ENCODE results near the gene MRPS21.

Gene MRPS21

DNA sequence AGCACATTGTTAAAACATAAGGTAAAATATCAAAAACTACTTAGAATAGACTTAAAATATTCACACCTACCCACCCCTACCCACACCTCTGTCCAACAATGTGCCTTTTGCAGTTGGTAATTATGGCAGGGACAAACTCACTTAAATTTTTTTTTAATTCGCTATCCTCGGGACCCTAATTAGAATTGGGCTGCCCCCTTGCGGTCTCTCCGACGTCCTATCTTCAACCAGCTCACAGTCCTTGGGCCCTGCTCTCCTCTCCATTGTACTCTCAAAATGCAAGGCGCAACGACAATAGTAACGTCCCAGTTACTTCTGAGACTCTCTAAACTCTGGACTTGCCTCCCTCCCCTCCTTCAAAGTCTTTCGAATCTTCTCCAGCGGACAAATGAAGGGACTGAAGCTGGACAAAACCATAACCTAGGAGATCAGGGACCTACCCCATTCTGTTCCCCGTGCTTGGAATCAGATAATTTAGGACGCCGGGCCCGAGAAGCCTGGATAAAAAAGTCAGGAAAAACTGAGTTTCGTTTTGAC lies 12.4 kb upstream of the MRPS21 start:
- 27 to 30% methylated on average over 15 of the region's 15 CpGs for WGBS, 2 experiments

DNA sequence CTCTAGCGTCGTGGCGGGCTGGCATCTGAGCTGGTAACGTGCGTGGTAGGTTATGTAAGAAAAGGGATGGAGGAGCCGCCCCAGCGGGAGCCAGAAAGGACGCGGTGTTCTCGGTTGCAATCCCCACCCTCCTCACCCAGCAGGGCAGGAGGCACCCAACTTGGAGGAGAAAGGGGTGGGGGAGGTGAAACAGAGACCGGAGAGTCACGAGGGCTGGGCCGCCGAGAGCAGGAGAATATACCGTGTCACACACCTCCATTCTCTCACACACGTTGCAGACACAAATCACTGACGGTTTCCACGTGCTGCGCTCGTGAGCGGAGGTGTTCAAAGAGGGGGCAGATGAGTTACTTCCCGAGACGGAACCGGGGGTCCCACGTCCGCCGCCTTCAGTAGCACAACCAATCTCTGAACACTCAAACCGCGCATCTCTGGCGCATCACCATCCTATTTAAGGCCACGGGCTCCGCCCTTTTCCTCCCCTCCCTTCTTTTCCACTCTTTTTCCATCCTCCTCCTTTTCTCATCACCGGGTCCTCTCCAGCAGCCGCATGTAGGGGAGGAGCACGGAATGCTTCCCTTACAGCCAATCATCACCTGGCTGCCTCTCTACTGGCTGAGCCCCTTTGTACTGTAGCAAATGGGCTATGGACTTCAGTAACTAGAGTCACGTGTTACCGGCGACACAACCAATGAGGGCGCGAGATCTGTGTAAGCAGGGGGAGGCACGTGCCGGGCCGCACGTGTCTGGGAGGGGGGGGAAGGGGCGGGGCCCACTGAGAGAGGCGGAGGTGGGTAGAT lies 11.7 kb upstream of the MRPS21 start, which contains the start of gene CIART:
TSS of gene CIART (plus strand) at position 797 of the 800 bp plus-strand sequence. CDS start 714 bp downstream, outside the sequence.
- Histone ChIP-seq H3K27ac (ENCODE audit: insufficient read depth, low read depth, low read length, poor library complexity, severe bottlenecking) (peak within 1 kb of the TSS; percentile 78), H3K9me3 (ENCODE audit: control insufficient read depth, low read length) (no peaks in the 10 kb centered on the region), H3K4me3 (ENCODE audit: insufficient read depth, low read depth, low read length) (peak within 1 kb of the TSS; percentile 55), H3K27me3 (ENCODE audit: control insufficient read depth, insufficient read depth, low read length, poor library complexity, severe bottlenecking) (peaks cover 9% of the 10 kb centered on the region), H3K36me3 (ENCODE audit: control insufficient read depth, insufficient read depth, low read length) (peaks cover 11% of the 10 kb centered on the region), H3K4me1 (ENCODE audit: control insufficient read depth, insufficient read depth, low read length) (peaks cover 15% of the 10 kb centered on the region)
- WGBS, 2 experiments: 26 to 36% methylated on average over 46 of the region's 46 CpGs

More for the DNA sequence above, 12.4 kb upstream of the MRPS21 start:
- Histone ChIP-seq H3K4me3 (ENCODE audit: insufficient read depth, low read depth, low read length) (peak overlapping the region; percentile 55), H3K36me3 (ENCODE audit: control insufficient read depth, insufficient read depth, low read length) (peaks cover 9% of the 10 kb centered on the region), H3K4me1 (ENCODE audit: control insufficient read depth, insufficient read depth, low read length) (peaks cover 15% of the 10 kb centered on the region), H3K9me3 (ENCODE audit: control insufficient read depth, low read length) (no peaks in the 10 kb centered on the region), H3K27me3 (ENCODE audit: control insufficient read depth, insufficient read depth, low read length, poor library complexity, severe bottlenecking) (peaks cover 9% of the 10 kb centered on the region), H3K27ac (ENCODE audit: insufficient read depth, low read depth, low read length, poor library complexity, severe bottlenecking) (peak overlapping the region; percentile 78)

DNA sequence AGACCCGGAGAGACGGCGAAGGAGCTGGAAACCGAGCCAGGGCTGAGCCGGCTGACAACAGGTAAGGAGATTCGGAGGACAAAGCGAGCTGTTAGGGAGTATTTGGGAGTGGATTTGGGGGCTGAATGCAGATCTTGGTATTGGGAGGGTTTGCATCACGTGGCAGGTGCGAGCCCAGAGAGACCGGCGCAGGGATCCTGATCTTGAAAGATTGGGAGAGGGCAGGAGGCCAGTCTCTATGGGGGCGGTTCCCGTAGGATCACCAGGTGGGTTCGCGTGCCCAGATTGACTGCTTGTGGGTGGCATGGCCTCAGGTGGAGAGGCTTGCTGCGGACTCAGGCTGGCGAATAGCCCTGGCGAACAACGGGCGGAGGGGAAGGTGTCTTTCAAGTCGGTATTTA lies 11.1 kb upstream of the MRPS21 start:
- H3K27me3 ChIP-seq (ENCODE audit: control insufficient read depth, insufficient read depth, low read length, poor library complexity, severe bottlenecking): peaks cover 9% of the 10 kb centered on the region
- peak overlapping the region; percentile 53 for H3K27ac ChIP-seq (ENCODE audit: insufficient read depth, low read depth, low read length, poor library complexity, severe bottlenecking)
- peak overlapping the region; percentile 55 for H3K4me3 ChIP-seq (ENCODE audit: insufficient read depth, low read depth, low read length)
- peaks cover 15% of the 10 kb centered on the region for H3K4me1 ChIP-seq (ENCODE audit: control insufficient read depth, insufficient read depth, low read length)
- 22 to 24% methylated on average over 21 of the region's 21 CpGs for WGBS, 2 experiments
- no peaks in the 10 kb centered on the region for H3K9me3 ChIP-seq (ENCODE audit: control insufficient read depth, low read length)
- peaks cover 11% of the 10 kb centered on the region for H3K36me3 ChIP-seq (ENCODE audit: control insufficient read depth, insufficient read depth, low read length)

DNA sequence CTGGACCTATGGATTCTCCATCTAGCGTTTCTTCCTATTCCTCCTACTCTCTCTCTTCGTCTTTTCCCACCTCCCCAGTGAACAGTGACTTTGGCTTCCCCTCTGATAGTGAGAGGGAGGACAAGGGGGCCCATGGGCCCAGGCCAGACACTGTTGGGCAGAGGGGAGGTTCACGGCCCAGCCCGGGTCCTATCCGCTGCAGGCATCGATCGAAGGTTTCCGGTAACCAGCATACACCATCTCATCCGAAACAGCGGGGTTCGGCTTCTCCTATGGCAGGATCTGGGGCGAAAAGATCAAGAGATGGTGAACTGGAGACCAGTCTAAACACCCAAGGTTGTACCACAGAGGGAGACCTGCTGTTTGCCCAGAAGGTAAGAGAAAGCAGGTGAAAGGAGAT lies 10.4 kb upstream of the MRPS21 start:
- H3K36me3 ChIP-seq (ENCODE audit: control insufficient read depth, insufficient read depth, low read length): peaks cover 11% of the 10 kb centered on the region
- H3K27ac ChIP-seq (ENCODE audit: insufficient read depth, low read depth, low read length, poor library complexity, severe bottlenecking): no peak overlapping the region
- 91 to 93% methylated on average over 12 of the region's 12 CpGs for WGBS, 2 experiments
- peaks cover 9% of the 10 kb centered on the region for H3K27me3 ChIP-seq (ENCODE audit: control insufficient read depth, insufficient read depth, low read length, poor library complexity, severe bottlenecking)
- no peaks in the 10 kb centered on the region for H3K9me3 ChIP-seq (ENCODE audit: control insufficient read depth, low read length)
- peak overlapping the region; percentile 55 for H3K4me3 ChIP-seq (ENCODE audit: insufficient read depth, low read depth, low read length)
- H3K4me1 ChIP-seq (ENCODE audit: control insufficient read depth, insufficient read depth, low read length): peaks cover 15% of the 10 kb centered on the region

DNA sequence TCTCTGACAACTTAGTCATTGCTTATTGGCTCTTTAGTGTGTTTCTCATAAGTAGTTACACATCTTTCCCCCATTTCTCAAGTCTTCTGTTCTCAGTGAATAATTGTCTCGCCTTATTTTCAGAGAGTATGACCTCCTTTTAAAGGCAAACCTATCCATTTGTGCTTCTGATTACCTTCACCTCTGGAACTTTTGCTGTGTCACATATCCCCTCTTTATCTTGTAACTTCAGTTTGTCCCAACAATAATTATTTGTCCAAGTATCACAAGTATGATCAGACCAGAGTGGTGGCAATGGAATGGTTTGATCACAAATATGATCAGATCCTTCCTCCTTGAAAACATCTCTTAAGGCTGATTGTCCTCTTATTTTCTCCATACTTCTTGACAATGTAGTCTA lies 5.3 kb upstream of the MRPS21 start:
- Histone ChIP-seq H3K4me3 (ENCODE audit: insufficient read depth, low read depth, low read length) (no peak overlapping the region), H3K4me1 (ENCODE audit: control insufficient read depth, insufficient read depth, low read length) (peaks cover under 1% of the 10 kb centered on the region), H3K36me3 (ENCODE audit: control insufficient read depth, insufficient read depth, low read length) (peaks cover 11% of the 10 kb centered on the region), H3K27me3 (ENCODE audit: control insufficient read depth, insufficient read depth, low read length, poor library complexity, severe bottlenecking) (peaks cover 2% of the 10 kb centered on the region), H3K9me3 (ENCODE audit: control insufficient read depth, low read length) (no peaks in the 10 kb centered on the region), H3K27ac (ENCODE audit: insufficient read depth, low read depth, low read length, poor library complexity, severe bottlenecking) (no peak overlapping the region)
- 89 to 94% methylated on average over 1 of the region's 1 CpG for WGBS, 2 experiments

DNA sequence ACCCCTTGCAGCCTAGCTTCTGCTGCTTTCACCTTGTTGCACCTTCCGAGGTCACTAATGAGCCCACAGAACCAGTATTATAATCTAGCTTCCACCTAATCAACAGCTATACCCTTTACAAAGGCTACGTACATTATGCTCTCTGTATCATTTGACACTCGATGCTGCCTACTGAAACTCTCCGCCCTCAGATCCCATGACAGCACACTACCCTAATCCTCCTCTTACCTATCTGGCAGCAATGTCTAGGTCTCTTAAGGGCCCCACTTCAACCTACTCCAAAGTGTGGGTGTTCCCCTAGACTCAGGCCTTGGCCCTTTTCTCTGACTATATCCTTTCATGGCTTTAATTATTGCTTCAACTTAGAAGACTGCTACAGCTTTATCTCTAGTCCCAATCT lies 4.8 kb upstream of the MRPS21 start:
- Histone ChIP-seq H3K27me3 (ENCODE audit: control insufficient read depth, insufficient read depth, low read length, poor library complexity, severe bottlenecking) (no peaks in the 10 kb centered on the region), H3K36me3 (ENCODE audit: control insufficient read depth, insufficient read depth, low read length) (peaks cover 11% of the 10 kb centered on the region), H3K27ac (ENCODE audit: insufficient read depth, low read depth, low read length, poor library complexity, severe bottlenecking) (no peak overlapping the region), H3K4me1 (ENCODE audit: control insufficient read depth, insufficient read depth, low read length) (no peaks in the 10 kb centered on the region), H3K9me3 (ENCODE audit: control insufficient read depth, low read length) (no peaks in the 10 kb centered on the region), H3K4me3 (ENCODE audit: insufficient read depth, low read depth, low read length) (no peak overlapping the region)
- WGBS, 2 experiments: 91 to 93% methylated on average over 4 of the region's 4 CpGs

DNA sequence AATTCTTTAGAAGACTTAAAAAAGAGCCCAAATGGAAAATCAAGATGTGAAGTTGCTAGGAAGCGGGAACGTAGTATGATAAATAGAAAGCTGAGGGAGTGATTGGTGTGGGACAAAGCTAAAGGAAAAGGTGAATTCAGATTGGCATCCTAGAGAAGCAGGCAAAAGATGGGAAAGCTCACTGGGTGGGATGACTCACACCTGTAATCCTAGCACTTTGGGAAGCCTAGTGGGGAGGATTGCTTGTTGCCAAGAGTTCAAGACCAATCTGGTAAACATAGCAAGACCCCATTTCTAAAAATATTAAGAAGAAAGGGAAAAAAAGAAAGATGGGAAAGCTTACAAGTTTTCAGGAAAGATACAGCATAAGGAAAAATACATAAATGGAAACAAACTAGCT lies 1.8 kb downstream of the MRPS21 start:
- H3K4me3 ChIP-seq (ENCODE audit: insufficient read depth, low read depth, low read length): no peak overlapping the region
- 94 to 95% methylated on average over 2 of the region's 2 CpGs for WGBS, 2 experiments

DNA sequence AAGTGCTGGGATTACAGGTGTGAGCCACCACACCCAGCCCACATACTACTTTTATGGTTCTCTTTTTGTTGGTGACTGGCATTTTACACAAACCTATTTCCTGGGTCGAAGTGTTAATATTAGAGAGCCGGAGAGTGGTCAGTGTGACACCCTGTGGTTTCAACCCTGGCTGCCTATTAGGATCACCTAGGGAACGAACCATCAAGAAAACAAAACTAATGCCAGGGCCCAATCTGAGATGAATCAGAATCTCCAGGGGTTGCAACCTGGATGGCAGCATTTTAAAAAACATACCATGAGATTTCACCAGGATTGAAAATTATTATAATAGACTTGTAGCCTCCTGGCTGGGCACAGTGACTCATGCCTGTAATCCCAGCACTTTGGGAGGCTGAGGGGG lies 6.1 kb downstream of the MRPS21 start:
- H3K27me3 ChIP-seq (ENCODE audit: control insufficient read depth, insufficient read depth, low read length, poor library complexity, severe bottlenecking): no peaks in the 10 kb centered on the region
- peaks cover under 1% of the 10 kb centered on the region for H3K4me1 ChIP-seq (ENCODE audit: control insufficient read depth, insufficient read depth, low read length)
- WGBS, 2 experiments: 93 to 95% methylated on average over 3 of the region's 3 CpGs
- H3K27ac ChIP-seq (ENCODE audit: insufficient read depth, low read depth, low read length, poor library complexity, severe bottlenecking): no peak overlapping the region
- no peaks in the 10 kb centered on the region for H3K9me3 ChIP-seq (ENCODE audit: control insufficient read depth, low read length)
- peaks cover 35% of the 10 kb centered on the region for H3K36me3 ChIP-seq (ENCODE audit: control insufficient read depth, insufficient read depth, low read length)
- H3K4me3 ChIP-seq (ENCODE audit: insufficient read depth, low read depth, low read length): no peak overlapping the region

More for the DNA sequence above, 1.8 kb downstream of the MRPS21 start:
- H3K27ac ChIP-seq (ENCODE audit: insufficient read depth, low read depth, low read length, poor library complexity, severe bottlenecking): no peak overlapping the region
- H3K9me3 ChIP-seq (ENCODE audit: control insufficient read depth, low read length): no peaks in the 10 kb centered on the region
- H3K4me1 ChIP-seq (ENCODE audit: control insufficient read depth, insufficient read depth, low read length): peaks cover 4% of the 10 kb centered on the region
- H3K27me3 ChIP-seq (ENCODE audit: control insufficient read depth, insufficient read depth, low read length, poor library complexity, severe bottlenecking): no peaks in the 10 kb centered on the region
- H3K36me3 ChIP-seq (ENCODE audit: control insufficient read depth, insufficient read depth, low read length): peaks cover 14% of the 10 kb centered on the region

DNA sequence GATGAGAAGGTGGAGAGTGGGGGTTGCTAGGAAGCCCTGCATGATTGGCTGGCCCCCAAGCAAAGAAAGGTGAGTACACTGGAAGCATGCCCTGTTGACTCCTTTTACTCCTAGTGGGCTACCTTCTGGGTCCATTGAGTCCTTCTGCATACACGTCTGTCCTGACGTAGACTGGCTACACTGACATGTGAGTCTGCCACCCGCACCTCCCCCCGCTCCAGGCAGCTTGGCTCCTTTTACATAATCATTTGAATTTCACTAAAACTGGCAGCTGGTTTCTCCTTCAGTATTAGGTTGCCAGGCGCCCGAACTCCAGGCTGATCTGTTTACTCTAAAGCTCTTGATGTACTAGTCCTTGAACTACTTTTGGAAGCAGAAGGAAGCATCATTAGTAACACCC lies 8.7 kb downstream of the MRPS21 start:
- WGBS, 2 experiments: 78 to 82% methylated on average over 6 of the region's 6 CpGs
- H3K27ac ChIP-seq (ENCODE audit: insufficient read depth, low read depth, low read length, poor library complexity, severe bottlenecking): no peak overlapping the region
- no peaks in the 10 kb centered on the region for H3K9me3 ChIP-seq (ENCODE audit: control insufficient read depth, low read length)
- no peak overlapping the region for H3K4me3 ChIP-seq (ENCODE audit: insufficient read depth, low read depth, low read length)
- peaks cover 32% of the 10 kb centered on the region for H3K36me3 ChIP-seq (ENCODE audit: control insufficient read depth, insufficient read depth, low read length)
- no peaks in the 10 kb centered on the region for H3K4me1 ChIP-seq (ENCODE audit: control insufficient read depth, insufficient read depth, low read length)
- no peaks in the 10 kb centered on the region for H3K27me3 ChIP-seq (ENCODE audit: control insufficient read depth, insufficient read depth, low read length, poor library complexity, severe bottlenecking)

DNA sequence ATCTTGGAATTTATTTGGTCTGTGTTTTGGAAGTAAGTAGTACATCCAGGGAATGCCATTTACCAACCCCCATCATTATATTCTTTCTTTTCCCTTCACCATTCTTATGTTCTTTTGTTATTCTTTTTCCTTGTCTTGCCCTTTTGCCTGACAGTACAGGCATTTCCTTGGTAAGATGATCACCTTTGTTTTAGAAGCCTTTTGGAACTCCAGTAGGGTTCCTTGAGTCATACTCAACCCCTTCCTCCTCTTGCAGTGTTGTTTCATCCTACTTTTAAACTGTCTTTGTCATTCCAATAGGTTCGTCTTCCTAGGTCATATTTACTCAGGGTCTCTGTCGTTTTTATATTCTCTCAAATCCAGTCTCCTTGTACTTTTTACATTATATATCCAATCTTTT lies 9.2 kb downstream of the MRPS21 start:
- no peak overlapping the region for H3K4me3 ChIP-seq (ENCODE audit: insufficient read depth, low read depth, low read length)
- H3K4me1 ChIP-seq (ENCODE audit: control insufficient read depth, insufficient read depth, low read length): no peaks in the 10 kb centered on the region
- H3K27me3 ChIP-seq (ENCODE audit: control insufficient read depth, insufficient read depth, low read length, poor library complexity, severe bottlenecking): no peaks in the 10 kb centered on the region
- peaks cover 32% of the 10 kb centered on the region for H3K36me3 ChIP-seq (ENCODE audit: control insufficient read depth, insufficient read depth, low read length)
- no peaks in the 10 kb centered on the region for H3K9me3 ChIP-seq (ENCODE audit: control insufficient read depth, low read length)
- H3K27ac ChIP-seq (ENCODE audit: insufficient read depth, low read depth, low read length, poor library complexity, severe bottlenecking): no peak overlapping the region
- 62 to 64% methylated on average over 2 of the region's 2 CpGs for WGBS, 2 experiments
